Activated CD4-positive, CD25-positive, alpha-beta regulatory T cell treated with anti-CD3 and anti-CD28 coated beads, Interleukin-2, amount 50 U/mL, for 16 hours (primary cell): ENCODE data around the gene ANKRD9.

Source experiments
- DNase-seq: peaks from one replicate; pipeline ENCODE4 v3.0.0-alpha.2; 2020; ENCODE audit warnings: low read depth, low spot score

Gene ANKRD9

DNA sequence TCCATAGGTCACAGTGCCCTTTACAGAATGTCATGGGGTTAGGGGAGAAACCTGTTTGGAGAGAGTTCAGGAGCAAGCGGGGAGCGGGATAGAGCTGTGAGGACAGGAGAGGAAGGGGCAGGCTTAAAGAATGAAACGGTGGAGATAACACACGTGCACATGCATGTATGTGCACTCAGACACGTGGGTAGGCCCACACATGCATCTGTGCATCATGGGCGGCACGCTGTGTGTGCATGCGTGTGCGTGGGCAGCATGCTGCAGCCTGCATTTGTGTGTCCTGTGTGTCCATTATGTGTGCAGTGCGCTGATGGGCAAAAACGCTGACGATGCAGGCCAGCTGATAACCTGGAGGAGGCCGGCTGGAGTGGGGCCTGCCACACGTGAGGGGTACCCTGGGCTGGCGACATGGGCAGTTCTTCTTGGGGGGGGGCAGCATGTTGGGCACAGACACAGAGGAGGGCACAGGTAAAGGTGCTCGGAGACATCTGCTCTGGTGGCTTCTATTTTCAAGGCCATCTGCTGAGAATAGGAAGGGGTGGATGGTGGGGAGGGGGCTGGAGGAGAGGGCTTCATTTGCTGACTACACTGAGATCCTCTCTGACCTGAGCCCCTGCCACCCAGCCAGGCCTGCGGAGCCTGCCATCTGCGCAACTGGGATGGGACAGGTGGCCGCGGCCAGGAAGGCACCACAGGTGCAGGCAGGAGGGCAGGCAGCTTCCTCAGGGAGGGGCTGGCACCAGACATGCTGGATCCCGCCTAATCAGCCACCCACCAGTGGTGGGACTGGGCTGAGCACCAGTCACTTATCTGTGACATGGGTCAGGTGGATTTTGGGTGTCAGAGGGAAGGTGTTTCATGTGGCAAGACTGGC is 4.6 kb upstream of the ANKRD9 start:
- no peak for DNase-seq

- no peak for DNase-seq
Measured at GRCh38 chr14:102512793-102513300, 3.3 kb upstream of the ANKRD9 start.

- DNase-seq, result no peak
Measured at GRCh38 chr14:102511538-102511937, 2.0 kb upstream of the ANKRD9 start.

DNA sequence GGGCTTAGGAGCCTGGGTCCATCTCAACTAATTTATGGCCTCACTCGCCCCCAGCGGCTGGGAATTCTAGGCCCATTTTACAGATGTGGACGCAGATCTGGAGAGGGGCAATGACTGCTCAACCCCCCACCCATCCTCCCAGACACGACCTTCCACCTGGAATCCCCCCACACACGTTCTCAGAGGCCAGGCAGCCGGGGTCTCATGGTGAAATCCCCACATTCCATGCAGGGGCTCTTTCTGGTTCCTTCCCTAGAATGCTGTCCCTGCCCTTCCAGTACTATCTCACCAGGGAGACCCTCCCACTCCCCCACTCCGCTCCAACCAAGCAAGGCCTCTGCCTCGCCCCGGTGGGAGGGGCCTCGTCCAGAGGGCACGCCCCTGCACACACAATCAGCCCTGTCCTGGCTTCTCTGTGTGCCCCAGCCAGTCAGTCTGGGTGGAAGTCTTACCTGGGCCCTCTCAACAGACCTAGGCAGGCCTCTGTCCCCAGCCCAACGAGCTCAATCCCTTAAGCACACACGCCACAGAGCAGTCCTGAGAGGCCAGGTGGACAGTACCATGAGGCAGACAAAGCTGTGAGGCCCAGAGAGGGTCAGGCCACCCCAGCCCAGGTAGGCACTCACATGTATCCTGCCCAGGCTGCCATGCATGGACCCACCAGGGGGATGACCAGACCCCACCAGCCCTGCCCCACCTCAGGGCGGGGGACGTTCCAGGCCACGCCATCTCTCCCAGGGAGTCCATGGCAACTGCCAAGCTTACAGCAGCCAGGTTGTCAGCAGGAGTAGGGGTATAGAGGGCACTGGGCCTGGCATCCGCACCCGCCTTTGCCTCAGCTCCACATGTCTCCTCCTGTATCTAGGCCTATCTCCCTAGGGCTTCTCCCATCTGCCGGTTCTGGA is 1.3 kb upstream of the ANKRD9 start:
- no peak for DNase-seq

DNA sequence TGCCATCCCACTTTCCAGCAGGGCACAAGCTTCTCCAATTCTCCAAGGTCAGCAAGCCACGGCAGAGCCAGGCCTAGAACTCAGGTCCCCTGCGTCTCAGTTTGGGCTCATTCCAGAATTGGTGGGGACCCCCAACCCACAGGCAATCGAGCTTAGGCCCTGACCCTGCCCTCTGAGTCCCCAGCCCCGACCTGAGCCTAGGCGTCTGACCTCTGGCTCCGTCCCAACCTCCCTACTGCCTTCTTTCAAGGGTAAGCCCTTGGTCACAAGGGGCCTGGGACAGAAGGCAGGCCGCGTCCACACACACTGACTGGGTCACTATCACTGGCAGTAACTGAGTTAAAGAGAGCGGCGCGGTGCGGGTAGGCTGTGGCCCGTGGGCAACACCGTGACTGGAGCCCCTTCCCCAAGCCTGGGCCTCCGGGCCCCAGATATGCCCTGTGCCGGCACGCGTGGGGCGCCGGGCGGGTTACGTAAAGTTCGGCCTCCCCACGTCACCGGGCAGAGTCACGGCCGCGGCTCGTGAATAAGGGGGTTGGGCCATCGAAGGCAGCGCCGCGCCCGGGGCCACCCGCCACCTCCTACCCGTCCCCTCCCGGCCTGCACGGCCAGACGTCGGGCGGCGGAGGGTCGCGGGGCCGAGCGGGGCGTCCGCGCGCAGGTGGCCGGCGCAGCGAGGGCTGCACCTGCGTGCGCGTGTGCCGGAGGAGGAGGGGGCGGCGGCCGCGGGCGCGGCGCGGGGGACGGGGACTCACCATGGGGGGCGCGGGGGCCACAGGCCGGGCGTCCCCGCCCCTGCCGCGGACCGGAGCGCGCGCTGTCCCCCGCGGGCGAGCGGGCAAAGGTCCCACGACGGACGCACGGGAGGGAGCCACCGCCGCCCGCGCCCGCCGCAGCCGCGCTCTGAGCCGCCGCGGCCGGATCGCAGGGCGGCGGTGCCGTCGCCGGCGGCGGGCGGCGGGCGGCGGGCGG is 516 bp downstream of the ANKRD9 start:
- DNase-seq, result peak; percentile 30

DNA sequence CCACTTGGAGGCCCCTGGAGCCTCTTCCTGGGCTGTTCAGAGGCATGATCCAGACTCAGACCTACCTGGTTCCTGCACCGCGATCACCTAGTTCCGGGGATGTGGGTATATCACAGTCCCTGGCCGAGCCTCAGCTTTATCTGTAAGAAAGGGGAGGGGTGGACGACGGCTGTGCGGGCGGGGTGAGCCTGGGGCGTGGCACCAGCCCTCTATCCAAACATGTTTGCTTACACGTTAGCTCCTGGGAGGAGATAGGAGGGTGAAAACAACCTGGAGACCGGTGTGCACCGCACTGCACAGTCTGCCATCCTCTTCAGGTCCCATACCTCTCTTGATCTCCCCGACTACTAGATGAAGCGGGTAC is 1.2 kb downstream of the ANKRD9 start:
- DNase-seq, result no peak

GRCh38 chr14:102507857-102508312 is 1.7 kb downstream of the ANKRD9 start:
- DNase-seq, result no peak

DNA sequence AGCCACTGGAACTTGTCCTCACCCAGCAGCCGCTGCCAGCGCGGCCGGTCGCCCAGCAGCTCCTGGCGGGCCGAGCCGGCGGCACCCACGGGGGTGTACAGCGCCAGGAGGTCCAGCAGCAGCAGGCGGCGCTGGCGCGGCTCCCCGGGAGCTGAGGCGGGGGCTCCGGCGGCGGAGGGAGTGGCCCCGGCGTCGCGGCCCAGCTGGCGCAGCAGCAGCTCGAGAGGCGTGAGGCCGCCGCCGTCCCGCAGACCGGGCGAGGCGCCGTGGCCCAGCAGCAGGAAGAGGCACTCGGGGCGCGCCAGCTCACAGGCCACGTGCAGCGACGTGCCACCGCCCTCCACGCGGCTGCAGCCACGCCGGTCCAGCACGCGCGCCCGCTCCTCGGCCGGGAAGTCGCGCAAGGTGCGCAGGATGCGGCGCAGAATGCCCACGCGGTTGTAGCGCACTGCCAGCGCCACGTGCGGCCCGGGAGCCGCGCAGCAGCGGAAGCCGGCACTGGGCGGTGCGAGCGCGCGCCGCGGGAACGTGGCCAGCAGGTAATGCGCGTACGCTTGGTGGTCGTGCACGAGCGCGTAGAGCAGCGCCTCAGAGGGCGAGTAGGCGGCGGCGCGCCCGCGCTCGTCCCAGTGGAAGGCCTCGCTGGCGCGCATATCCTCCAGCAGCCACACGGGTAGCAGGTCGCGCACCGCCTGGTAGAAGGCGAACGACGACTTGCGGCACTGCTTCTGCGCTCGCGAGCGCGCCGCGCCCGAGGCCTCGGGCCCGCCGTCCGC is 2.3 kb downstream of the ANKRD9 start:
- DNase-seq, result no peak

- DNase-seq, result no peak
Measured at GRCh38 chr14:102506626-102506925, 3.0 kb downstream of the ANKRD9 start.

GRCh38 chr14:102505775-102506625 is 3.6 kb downstream of the ANKRD9 start:
- no peak for DNase-seq

GRCh38 chr14:102505000-102505619 is 4.5 kb downstream of the ANKRD9 start:
- no peak for DNase-seq

DNA sequence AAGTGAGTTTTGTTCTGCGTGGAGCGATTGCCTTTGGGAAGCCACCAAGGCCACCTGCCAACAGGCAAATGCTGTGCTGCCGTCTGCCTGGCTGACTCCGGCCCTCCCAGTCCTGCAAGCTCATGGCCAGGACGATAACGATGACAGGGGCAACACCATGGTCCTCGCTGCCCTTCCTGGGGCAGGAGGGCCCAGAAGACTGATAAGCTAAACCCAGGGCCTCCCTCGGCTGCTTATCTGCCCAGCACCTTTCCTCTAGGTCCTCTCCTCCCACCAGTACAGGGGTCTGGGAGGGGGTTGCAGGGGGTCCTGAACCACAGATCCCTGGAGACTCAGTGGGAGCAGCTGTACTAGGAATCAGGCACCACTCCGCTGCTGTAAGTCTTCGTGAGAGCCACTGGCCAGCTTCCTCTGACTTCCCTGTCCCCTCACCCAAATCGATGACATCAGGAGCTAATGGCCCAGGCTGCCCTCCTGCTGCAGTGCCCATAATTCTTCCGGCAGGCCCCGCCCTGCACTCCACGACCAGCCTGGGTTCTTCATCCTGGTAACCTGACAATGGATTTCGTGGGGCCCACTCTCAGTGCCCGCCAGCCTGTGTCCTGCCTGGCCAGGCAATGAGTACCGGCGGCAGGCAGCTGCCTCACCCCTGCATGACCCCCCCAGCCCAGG is 5.1 kb downstream of the ANKRD9 start:
- no peak for DNase-seq

GRCh38 chr14:102503641-102504327 is 5.8 kb downstream of the ANKRD9 start:
- DNase-seq, result no peak

- DNase-seq, result no peak
Measured at GRCh38 chr14:102502571-102502970, 7.0 kb downstream of the ANKRD9 start.

DNA sequence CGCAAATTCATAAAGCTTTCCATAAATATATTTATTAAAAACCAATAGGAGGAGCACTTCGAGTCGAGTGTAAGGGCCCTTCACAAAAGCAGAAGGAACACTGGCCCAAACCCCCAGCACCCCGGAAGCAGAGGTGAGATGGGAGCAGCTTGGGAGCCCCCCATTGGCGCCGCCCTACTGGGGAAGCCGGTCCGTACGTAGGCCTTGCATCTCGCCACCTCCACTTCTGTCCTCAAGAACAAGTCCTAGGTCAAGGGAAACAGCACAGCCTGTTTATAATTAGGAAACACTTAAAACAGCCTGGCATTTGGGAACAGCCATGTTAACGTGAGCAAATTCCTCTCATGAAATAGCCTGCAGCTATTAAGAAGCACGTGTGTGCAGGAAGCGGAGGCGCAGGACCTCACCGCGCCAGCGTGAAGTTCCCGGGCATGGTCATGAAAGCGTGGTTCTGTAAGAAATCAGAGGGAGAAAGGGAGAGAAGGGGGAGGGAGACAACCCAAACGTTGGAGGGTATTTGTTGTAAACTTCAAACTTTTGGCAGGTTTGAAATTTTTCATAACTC is 7.7 kb downstream of the ANKRD9 start:
- DNase-seq, result no peak

- DNase-seq, result no peak
Measured at GRCh38 chr14:102500713-102501112, 8.9 kb downstream of the ANKRD9 start.

GRCh38 chr14:102500158-102500662 is 9.4 kb downstream of the ANKRD9 start:
- DNase-seq, result no peak
